Measurements from ENCODE around the gene THAP10.

DNA sequence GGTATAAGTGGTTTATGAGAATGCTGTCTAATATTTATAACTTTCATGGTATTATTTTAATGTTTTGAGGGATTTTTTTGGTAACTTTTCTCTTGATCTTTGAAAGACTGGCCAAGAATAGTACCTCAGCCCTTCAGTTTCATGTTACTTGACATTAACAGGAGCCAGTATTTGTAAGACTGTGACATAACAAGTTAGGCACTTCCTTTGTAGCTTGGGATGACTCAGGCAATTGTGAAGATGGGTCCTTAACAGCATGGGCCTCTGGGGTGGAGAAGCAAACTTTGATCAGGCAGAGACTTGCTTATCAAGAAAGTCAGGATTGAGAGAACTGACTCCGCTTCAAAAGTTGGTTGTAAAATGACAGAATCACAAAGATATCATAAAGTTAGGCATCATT is 9.9 kb upstream of the THAP10 start:
- TF ChIP-seq CTCF (IDR thresholded peaks at IDR 0.05; ENCODE audit: low read depth, low read length, poor library complexity, severe bottlenecking) (no peak), EZH2phosphoT487 (IDR thresholded peaks at IDR 0.05; ENCODE audit: borderline replicate concordance, low read length) (no peak)

Data from DOHH2 (cell line).